ENCODE data around the gene BOK.

Gene BOK

GRCh38 chr2:241606186-241606585, 47.6 kb downstream of the BOK start:
- DNase-seq: no peak

DNA sequence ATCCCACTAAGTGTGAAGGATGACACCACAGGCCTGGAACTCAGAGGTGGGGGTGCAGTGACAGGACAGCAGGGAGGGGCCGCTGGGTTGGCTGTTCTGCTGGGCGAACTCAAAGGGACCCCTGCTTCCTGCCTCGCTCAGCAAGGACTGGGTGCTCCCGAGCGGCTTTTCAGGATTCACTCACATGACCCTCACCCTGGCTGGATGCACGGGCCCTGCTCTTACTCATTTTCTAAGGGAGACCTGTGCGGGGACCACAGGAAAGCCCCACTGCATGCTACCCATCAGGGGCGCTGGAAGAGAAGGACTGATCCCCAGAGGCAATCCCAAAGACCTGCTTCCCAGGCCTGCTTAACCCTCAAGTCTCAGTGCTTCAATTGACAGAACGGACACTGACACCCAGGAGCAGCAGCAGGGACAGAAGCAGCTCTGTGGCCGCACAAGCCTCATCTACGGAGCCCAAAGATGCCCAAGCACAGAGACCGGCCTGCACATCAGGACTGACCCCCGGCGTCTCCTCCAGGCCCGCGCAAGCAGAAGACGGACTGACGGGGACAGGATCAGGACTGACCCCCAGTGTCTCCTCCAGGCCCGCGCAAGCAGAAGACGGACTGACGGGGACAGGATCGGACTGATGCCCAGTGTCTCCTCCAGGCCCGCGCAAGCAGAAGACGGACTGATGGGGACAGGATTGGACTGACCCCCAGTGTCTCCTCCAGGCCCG, 48.8 kb downstream of the BOK start:
- no peak for DNase-seq

DNA sequence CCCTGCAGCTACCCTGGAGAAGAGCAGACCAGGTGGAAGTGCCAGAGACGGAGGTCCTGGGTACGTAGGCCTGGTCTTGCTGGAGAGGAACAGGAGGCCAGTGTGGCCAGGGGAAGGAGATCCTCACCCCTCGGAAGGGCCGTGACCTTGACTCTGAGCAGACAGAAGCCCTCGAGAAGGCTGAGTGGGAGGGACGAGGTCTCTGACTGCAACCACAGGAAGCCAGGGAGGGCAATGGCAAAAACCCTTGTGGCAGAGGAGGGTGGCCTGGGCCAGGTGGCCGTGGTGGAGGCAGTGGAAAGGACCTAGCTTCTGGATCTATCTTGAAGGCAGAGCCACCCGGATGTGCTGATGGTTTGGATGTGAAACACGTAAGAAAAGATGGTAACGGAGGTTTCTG, 50.3 kb downstream of the BOK start:
- DNase-seq: no peak

DNA sequence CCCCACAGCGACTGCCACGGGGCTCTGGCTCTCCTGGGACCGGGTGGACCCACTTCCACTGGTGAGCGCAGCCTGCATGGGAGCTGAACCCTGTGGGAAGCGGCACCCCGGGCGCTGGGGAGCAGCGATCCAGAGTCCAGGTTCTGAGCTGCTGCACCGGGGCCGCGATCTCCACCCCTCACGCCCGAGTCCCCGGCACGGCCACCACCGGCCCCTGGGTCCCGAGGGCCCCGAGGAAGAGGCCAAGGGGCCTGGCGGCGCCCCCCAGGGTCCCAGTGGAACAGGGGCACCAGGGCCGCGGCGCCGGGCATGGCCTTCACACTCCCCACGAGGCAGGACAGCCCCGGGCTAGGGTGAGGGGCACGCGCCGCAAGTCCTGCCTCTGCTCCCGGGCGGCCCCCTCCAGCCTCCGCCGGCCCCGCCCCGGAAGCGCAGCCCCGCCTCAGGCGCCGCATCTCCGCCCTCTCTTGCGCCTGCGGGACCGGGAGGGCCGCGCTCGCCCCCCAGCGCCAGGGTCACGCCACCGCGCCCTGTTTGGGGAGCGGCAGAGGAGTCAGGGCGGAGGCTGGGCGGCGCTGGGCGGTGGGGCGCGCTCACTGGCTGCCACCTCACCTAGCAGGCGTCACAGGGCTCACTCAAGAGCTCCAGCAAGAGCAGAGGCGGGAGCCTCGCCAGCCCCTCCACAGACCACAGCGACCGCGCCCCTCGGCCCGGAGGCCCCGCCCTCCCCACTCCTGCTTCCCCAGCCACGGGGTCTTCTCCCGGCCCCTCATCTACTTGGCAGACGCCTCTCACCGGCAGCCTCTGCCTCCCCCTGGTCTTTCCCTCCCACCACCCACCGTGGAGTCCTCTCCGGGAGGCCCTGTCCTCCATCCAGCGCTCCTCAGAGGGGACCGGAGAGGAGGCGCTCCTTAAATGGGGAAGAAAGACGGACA, 51.6 kb downstream of the BOK start:
- peak; percentile 12 to 30 for DNase-seq

DNA sequence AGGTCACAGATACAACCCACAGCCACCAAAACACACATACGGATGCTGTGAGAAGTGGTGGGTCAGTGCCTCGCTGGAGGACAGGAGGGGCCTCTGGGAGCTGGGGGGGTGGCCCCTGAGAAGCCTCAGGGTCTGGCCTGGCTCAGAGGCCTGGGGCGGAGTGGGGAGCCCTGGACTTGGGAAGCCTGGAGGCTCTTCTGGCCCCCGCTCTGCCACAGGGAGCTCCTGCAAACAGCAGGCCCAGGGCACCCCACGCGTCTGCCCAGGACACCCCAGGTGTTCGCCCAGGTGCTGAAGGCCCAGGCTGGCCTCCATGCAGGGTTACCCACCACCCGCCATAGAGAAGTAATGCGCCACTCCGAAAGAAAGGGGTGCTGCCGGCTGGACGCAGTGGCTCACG, 52.5 kb downstream of the BOK start:
- no peak for DNase-seq

- no peak for DNase-seq
Measured at GRCh38 chr2:241612156-241613016, 53.8 kb downstream of the BOK start.

DNA sequence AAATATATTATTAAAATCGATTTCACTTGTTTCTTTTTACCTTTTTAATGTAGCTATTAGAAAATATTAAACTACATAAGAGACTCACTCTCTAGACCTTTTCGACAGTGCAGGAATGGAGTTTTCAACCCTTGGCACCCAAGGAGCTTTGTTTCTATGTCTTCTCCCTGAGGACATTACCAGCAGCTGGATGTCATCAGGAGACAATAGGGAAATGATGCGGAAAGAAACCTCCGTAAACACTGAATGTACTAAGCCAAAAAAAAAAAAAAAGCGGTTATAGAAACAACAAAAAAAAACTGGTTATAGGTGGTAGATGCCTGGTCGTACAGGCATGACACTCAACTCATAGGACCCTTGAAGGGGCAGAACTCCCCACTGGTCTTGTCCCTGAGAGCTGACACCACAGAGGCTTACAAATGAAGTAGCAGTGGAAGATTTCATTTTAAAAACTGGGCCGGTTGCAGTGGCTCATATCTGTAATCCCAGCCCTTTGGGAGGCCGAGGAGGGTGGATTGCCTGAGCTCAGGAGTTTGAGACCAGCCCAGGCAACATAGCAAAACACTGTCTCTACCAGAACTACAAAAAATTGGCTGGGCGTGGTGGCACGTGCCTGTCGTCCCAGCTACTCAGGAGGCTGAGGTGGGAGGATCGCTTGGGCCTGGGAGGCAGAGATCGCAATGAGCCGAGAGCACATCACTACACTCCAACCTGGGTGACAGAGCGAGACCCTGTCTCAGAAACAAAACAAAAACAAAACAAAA, 54.7 kb downstream of the BOK start:
- DNase-seq: no peak

DNA sequence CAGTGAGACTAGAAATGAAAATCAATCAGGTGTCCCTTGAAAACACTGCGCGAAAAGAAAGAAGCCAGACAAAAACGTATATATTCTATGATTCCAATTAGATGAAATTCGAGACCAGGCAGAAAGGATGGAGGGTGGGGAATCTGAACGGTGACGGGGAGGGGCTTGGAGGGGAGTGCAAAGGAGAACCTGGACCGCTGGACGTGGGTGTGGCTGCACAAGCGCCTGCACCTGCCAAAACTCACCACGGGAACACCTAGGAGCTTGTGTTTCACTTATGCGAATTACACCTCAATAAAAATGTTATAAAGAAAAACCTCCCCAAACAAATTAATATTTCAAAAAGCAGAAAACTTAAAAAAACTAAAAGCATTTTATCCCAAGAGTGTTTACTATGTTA, 56.5 kb downstream of the BOK start:
- no peak for DNase-seq

DNA sequence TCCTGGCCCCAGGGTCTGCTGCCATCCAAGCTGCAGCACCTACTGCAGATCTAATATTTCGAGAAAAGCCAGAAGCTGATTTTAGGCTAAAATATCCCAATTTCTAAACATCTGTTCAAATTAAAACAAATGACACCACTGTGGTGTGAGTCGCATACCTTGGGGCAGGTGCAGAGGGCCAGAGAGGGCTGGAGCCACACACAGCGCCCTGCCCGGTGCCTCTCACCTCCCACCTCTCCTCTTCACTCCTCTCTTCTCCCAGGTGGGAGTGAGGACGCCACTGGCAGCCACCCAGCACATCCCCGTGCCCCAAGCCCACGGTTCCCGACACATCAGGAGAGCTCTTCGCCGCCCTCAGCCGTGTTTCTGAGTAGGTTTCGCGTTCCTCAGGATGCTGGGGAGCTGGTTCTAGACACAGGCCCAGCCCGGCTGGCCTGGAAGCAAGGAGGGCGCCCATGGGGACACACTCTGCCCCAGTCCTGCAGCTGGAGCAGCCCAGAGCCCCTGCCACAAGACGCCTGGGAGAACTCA, 57.0 kb downstream of the BOK start:
- DNase-seq: no peak

DNA sequence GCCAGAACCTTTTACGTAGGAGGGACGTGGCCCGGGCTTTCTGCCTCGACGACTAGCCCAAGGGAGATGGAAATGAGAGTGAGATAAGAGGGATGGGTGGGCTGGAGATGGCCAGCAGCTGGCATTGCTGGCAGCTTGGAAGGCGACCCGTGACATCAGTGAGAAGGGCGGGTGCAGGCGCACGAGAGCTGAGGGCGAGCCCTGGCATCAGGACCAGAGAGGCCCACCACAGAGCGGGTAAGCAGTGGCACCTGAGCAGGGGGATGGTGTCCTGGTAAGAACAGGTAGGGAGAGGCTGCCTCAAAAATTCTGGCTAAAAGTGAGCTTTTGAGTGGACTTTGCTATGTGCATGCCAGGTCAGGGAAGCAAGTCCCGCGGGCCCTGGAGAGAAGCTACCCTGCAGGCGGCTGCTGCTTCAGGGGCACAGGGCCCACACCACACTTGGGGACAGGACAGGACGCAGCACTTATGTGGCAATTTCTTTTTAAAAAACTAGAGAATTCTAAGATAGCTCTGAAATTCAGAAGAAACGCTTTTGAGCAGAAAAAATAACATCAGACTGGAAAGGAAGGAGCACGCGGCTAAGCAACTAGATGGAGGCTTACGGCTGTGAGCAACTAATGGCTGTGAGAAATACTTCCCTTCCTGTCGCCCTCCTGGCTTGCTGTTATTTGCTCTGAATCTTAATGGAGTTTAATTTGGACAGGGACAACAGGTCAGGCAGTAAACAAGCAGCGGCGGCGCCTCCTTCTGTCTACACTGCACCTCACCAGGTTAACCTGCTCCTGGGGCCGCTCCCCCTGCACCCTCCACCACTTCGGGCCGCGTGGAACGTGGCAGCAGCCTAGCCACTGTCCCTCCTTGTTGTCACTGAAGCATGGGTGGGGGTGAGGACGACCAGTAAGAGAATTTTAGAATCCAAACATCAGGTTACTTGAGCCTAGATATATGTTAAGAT, 57.9 kb downstream of the BOK start:
- no peak for DNase-seq

DNA sequence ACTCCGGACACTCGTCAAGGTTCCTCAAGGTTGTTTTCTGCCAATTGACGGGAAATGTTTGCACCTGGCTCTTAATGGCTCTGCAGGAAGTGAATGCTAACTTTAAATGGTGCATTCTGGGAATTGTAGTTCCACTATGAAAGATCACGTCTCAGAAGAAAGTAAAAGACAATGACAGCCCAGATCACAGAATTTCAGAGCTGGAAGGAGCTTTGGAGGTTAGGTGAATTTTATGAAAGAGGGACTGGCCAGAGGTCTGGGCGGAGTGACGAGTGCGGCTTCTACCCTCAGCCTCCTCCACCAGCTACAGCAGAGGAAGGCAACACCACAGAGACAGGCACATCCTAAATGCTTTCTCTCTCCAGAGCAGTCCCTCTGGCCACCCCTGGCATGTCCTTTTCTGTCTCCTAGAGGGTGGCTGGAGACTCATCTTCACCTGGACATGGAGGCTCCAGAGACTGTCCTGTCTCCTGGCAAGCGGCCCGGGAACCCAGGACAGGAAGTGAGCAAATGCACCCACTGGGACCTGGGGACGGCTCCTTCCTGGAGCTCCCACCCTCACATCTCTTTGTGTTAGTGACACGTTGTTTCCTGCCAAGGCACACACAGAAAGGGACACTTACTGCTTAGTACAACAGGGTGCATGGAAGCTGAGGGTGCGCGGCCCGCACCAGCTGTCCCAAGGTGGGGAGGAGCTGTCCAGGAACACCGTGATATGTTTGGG, 59.0 kb downstream of the BOK start:
- DNase-seq: no peak

DNA sequence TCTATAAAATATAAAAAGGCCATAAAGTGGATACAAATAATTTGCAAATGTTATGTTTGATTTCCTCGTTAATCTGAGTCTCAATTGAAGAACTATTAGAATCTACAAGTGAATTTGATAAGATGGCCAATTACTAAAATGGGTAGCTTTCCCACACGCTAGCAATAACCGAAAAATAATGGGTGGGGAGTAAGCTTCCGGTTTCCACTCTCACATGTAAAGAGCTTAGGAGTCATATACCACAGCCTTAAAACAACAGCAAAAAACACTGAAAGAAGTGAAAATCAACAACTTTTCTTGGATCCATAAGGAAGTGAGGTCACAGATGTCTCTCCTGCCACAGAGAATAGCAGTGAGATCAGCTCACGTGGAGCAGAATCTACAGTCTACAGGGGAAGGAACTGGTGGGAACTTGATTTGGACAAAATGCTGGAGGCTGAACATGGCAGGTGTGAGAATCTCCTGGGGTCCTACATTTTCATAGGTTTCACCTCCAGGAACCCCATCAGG, 59.8 kb downstream of the BOK start:
- DNase-seq: no peak

DNA sequence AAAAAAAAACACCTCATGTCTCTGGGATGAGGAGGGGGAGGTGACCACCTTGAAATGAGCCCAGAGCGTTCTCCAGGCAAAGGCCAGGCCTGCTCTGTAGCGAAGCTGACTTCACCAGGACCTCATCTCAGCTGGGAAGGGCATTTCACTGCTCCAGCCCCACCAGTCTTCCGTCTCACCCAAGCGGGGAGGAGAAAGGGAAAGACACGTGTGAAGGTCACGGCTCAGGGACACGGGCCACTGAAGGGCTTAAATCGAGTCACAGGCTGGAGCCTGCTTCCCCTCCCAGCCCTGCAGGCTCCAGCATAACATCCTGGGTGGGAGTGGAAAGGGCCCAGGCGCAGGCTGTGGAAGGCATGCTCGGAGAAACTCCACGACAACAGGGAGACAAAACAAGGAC, 60.3 kb downstream of the BOK start:
- DNase-seq: no peak

GRCh38 chr2:241619597-241620418, 61.3 kb downstream of the BOK start:
- DNase-seq: no peak

DNA sequence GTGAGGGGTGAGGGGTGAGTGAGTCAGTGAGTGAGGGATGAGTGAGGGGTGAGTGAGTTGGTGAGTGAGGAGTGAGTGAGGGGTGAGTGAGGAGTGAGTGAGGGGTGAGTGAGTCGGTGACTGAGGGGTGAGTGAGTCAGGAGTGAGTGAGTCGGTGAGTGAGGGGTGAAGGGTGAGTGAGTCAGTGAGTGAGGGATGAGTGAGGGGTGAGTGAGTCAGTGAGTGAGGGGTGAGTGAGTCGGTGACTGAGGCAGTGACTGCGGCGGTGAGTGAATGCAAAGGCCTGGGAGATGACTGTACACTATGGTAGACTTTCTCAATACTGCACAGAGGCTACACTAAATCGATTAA, 61.8 kb downstream of the BOK start:
- no peak for DNase-seq
